Upper lobe of left lung (tissue), 4 donors: Measurements from ENCODE around the gene CRISPLD2.

Experiments
- CTCF ChIP-seq, 6 experiments: fragments of 450-650 bp in 4 of 6; fragments of 200-600 bp in 2 of 6; sonication (generic) in 2 of 6; IDR thresholded peaks; one replicate each; pipeline ENCODE4 v1.5.1; 2016 to 2019; ENCODE audit warnings: antibody characterized with exemption in 6 of 6
- EP300 ChIP-seq, 4 donors: sonication (generic); formaldehyde crosslinking; IDR thresholded peaks; one replicate each; pipeline ENCODE4 v1.5.1; 2017; ENCODE audit warnings: antibody characterized with exemption in 4 of 4, control low read depth in 2 of 4
- POLR2A ChIP-seq, 4 donors: fragments of 450-650 bp; IDR thresholded peaks; one replicate each; pipeline ENCODE4 v1.5.1; 2016 to 2017; ENCODE audit warnings: antibody characterized with exemption in 4 of 4, mild to moderate bottlenecking in 2 of 4
- POLR2AphosphoS5 ChIP-seq, 2 donors: sonication (generic); formaldehyde crosslinking; IDR thresholded peaks; one replicate each; pipeline ENCODE4 v1.5.1; 2017; ENCODE audit warnings: antibody characterized with exemption in 2 of 2

- TF ChIP-seq CTCF (IDR thresholded peaks at IDR 0.05) (no peak), POLR2A (IDR thresholded peaks at IDR 0.05) (no peak), POLR2AphosphoS5 (IDR thresholded peaks at IDR 0.05) (no peak), EP300 (IDR thresholded peaks at IDR 0.05) (no peak)
Measured at GRCh38 chr16:84808826-84809225, 11.0 kb upstream of the CRISPLD2 start.
